K562 (cell line): ENCODE data around the gene SNX19. TPM values are rescaled to one million over a fixed set of nuclear protein-coding genes. Genes with fewer than 3 reads are reported as not detected.
A peak's percentile ranks its signal among the peaks of the same experiment; 100 is the strongest.

Experiments used
- ATF3 ChIP-seq, 2 experiments: fragments of 450-650 bp in 1 of 2; sonication (generic) in 1 of 2; formaldehyde crosslinking in 1 of 2; IDR thresholded peaks in 1 of 2; conservative IDR thresholded peaks in 1 of 2; 2 replicates each; pipeline versions ENCODE4 v1.6.1 to v1.8.1; 2016 to 2023; ENCODE audit warnings: mild to moderate bottlenecking in 2 of 2, moderate library complexity in 2 of 2, inconsistent platforms in 1 of 2, missing genetic modification reagents in 1 of 2
- CBFB ChIP-seq: sonication (generic); formaldehyde crosslinking; IDR thresholded peaks from 2 replicates; pipeline ENCODE4 v1.4.0; 2020; ENCODE audit warnings: mild to moderate bottlenecking, missing genetic modification reagents
- CTCF ChIP-seq, 3 experiments: IDR thresholded peaks in 2 of 3; conservative IDR thresholded peaks in 1 of 3; 2 replicates each; pipeline ENCODE4 v1.5.1; 2011 to 2012; ENCODE audit warnings: low read length in 3 of 3, mild to moderate bottlenecking in 3 of 3, control low read depth in 2 of 3, improper control_type of control experiment in 1 of 3, inconsistent platforms in 1 of 3, low read depth in 1 of 3, mixed read lengths in 1 of 3, moderate library complexity in 1 of 3; ENCODE audit not compliant: insufficient read depth in 2 of 3
- DIDO1 ChIP-seq: fragments of 450-650 bp; IDR thresholded peaks from 2 replicates; pipeline ENCODE4 v1.6.1; 2016; ENCODE audit warnings: low read depth, missing biosample characterization, missing genetic modification characterization
- MCM2 ChIP-seq: fragments of 450-650 bp; IDR thresholded peaks from 2 replicates; pipeline ENCODE4 v1.6.1; 2017; ENCODE audit warnings: low read depth, mild to moderate bottlenecking
- NCOA1 ChIP-seq: fragments of 450-650 bp; IDR thresholded peaks from 2 replicates; pipeline ENCODE4 v1.6.1; 2016; ENCODE audit warnings: low read depth
- NKRF ChIP-seq: fragments of 450-650 bp; IDR thresholded peaks from 2 replicates; pipeline ENCODE4 v1.6.1; 2016; ENCODE audit warnings: borderline replicate concordance
- POLR3G ChIP-seq: IDR thresholded peaks from 2 replicates; pipeline ENCODE4 v1.6.1; 2011; ENCODE audit not compliant: insufficient read length, insufficient replicate concordance; ENCODE audit errors: extremely low read depth
- TBL1XR1 ChIP-seq, 2 experiments: IDR thresholded peaks; 2 replicates each; pipeline ENCODE4 v1.6.1; 2012; ENCODE audit warnings: improper control_type of control experiment in 2 of 2, low read length in 2 of 2, mild to moderate bottlenecking in 1 of 2
- polyA plus RNA-seq, 8 experiments: library from polyadenylated mRNA; depleted of rRNA in 4 of 8; stranded (reverse) in 5 of 8; unstranded in 3 of 8; fragments of >200 nt; fragmentation: Nextera tagmentation in 2 of 8; fragmentation: Illumina TruSeq in 1 of 8; extraction: Ambion mirVana in 2 of 8; extraction: Trizol in 1 of 8; gene quantifications; 2 replicates each; pipeline versions ENCODE4 v1.2.1 to v1.2.3, GENCODE V29; 2011 to 2014; ENCODE audit warnings: inconsistent platforms in 1 of 8, missing spikeins in 1 of 8
- total RNA-seq, 7 experiments: library from RNA; depleted of rRNA in 6 of 7; stranded (reverse); fragments of >200 nt in 6 of 7; fragmentation: Illumina TruSeq in 2 of 7; extraction: Trizol in 2 of 7; gene quantifications; 2 replicates each; pipeline versions ENCODE4 v1.2.1 to v1.2.3, GENCODE V29; 2011 to 2021; ENCODE audit warnings: low replicate concordance in 1 of 7

Gene SNX19
- total and polyA plus RNA-seq, 9 of the 15 experiments (the other 6 are each of a cell fraction or from before 2014, with no cell fraction given) = 2.2 to 31.3 (median 19.6) TPM

DNA sequence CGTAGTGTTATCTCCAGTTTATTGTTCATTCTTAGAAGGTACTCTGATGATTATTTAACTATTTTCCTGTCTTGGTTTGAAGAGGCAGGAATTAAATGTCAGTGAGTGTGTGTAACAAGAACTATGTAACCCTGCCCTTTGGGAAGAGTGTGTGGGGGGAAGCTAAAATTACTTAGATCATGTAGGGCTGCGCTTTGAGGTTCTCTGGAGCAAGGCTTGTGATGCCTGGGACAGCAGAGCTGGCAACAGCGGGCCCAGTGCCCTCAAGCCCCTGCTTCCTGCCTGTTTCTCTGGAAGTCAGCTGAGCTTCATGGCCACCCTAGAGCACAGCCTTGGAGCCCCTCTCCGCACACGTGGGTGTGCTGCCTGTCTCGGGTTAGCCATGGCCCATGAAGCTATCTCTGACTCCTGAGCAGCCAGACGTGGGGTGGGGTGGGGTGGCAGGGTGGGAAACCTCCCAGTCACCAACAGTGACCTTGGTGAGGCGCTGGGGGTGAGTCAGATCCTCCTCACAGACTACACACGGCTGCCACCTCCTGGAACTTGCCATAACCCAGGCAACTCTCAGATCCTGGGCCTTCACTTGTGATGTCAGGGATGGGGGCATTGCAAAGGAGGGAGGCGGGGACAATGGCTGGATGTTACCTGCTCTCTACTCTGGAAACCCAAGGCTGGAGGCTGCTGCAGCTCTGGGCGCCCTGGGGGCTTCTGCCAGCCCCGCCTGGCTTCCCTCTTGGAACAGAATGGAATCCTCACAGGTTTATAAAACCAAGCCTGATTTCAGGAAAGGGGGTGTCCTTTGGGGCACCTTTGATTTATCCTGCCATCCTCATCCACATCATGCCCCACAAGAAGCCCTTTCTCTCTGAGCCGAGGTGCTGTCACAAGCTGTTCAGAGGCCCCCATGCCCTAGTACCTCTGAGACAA is 88.6 kb downstream of the SNX19 start (continued):
- TF ChIP-seq NKRF = no peak
- TF ChIP-seq DIDO1 (tag) = no peak
- TF ChIP-seq TBL1XR1 (IDR thresholded peaks at IDR 0.05; ENCODE audit: low read length in 2 of 2) = no peak
- peak in 2 of 3 experiments; percentile 42 to 59; a peak in 4 of 6 replicates for TF ChIP-seq CTCF (IDR thresholded peaks at IDR 0.05 in 2 of 3, conservative IDR thresholded peaks at IDR 0.05 in 1 of 3; ENCODE audit: insufficient read depth in 2 of 3, low read depth in 1 of 3, low read length in 3 of 3)
- no peak for TF ChIP-seq CBFB (CRISPR knock-in tag)
- TF ChIP-seq ATF3 (IDR thresholded peaks at IDR 0.05) = peak; percentile 39
- no peak for TF ChIP-seq ATF3 (CRISPR knock-in tag; conservative IDR thresholded peaks at IDR 0.05)
- TF ChIP-seq NCOA1 = no peak
- no peak for TF ChIP-seq POLR3G
- no peak for TF ChIP-seq MCM2
